Activated CD8-positive, alpha-beta memory T cell treated with anti-CD3 and anti-CD28 coated beads, Interleukin-2, amount 50 U/mL, for 1 hour (primary cell): ENCODE measurements around the gene FSCN2.
"Not testable (repeated sequence)": the region's sequence is repeated elsewhere in the genome, so short reads cannot be mapped to it uniquely, and the experiment has no call there.

Experiments
- DNase-seq: peaks from one replicate; pipeline ENCODE4 v3.0.0-alpha.2; 2020; ENCODE audit errors: extremely low read depth

FSCN2 gene

DNA sequence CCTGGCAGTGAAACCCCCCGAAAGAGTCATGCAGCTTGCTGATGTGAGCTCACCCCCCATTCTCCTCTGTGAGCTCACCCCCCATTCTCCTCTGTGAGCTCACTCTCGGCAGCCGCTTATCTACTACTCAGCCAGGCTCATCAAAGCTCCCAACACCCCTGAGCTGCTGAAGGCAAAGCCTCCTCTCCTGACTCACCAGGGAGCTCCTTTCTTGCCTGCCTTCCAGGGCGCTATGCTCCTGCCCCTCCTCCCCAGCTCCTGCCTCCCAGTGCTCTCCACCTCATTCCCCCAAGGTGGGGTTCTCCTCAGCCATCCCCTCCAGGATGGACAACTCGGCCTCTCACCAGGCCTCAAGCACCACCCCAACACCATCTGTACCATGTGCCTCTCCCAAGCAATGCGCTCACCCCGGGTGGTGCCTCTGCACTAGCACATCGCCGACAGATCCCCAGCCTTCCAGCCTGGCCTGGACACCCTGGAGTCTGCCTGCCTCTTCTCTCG is 51.7 kb downstream of the FSCN2 start:
- DNase-seq: no peak

DNA sequence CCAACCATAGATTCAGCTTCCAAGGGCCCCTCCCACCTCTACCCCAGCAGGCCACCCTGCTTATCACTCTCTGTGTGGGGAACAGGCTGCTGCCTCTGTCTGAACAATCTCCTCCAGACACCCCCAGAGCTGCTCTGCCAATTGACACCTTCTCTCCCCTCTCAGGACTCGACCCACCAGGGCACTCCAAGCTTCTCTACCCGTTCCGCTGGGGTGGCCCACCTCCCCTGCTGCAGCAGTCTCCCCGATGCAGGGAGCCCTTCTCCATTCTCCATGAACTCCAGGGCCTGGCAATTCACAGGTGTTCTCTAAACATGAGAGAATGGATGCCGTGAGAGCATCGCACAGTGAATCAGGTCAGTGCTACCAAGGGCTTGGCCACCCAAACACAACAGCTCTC is 52.3 kb downstream of the FSCN2 start:
- DNase-seq: no peak

DNA sequence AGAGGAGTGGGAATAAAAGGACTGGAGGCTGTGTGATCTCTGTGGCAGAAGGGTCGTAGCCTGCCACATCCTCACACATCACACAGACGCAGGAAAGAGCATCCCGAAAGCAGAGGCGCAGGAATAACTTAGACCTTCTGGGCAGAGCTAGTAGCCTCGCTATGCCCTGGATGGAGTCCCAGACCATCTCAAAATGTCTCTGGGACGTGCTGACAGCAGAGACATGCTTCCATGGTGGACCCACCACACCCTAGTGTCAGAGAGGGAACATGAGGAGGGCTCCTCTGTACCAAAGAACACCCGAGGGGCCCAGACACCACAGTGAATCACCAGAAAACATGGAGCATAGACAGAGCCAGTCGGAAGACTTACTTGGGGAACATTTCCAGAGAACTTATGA is 53.6 kb downstream of the FSCN2 start:
- DNase-seq: no peak

DNA sequence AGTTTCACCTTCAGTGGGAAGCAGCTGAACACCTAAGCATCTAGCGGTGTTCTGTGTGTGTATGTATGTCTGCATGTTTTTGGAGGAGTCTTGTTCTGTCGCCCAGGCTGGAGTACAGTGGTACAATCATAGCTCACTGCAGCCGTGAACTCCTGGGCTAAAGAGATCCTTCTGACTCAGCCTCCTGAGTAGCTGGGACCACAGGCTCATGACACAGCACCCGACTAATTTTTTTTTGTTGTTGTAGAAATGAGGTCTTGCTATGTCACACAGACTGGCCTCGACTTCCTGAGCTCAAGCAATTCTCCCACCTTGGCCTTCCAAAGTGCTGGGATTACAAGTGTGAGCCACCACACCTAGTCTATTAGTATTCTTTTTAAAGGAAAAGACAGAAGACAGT is 54.2 kb downstream of the FSCN2 start:
- no peak for DNase-seq

DNA sequence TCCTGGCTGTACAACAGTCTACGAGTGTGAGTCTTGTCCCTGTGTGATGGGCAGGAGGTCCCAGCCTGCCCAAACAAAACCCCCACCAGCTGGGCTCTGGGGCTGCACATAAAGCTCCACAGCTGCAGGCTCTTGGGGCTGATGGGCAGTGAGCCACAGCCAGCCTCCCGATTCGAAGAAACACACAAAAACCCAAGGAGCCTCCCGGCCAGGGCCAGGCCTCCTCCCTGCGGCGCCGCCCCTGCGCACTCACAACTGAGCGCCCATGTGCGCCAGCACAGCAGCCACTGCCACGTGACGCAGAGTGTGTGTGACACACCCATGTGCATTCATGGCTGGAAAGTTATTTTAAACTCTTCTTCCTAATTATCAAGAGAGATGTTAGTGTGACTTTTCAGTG is 54.6 kb downstream of the FSCN2 start:
- no peak for DNase-seq

DNA sequence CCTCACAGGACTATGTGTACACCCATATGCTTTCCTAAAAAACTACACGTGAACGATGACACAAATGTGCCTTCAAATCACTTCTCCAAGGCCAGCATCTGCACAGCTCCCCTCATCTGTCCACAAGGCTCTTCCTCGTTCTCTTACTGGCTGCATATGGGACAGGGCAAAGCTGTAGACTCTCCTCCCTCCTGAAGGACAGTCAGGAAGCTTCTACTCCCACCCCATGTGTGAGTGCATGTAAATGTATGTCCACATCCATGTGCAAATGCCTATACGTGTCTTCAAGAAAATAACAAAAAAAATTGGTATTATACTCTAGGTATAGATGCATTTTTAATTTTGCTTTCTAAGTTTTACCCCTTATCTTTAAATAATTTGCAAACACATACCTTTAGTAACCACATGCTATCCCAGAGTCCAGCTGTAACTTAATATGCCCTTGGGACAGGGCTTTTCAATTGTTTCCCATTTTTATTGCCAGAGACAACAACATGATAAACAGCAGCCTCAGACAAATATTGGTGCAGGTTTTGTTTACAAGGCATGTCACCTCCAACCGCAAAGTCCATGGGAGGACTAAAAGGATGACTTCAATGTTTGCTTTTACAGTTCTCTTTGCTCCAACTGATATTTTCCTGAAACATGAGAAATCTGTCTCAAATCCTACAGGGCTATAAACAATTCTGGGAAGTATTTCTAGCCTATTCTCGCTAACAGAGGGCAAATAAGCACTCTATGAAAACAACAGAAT is 55.6 kb downstream of the FSCN2 start:
- DNase-seq: no peak

DNA sequence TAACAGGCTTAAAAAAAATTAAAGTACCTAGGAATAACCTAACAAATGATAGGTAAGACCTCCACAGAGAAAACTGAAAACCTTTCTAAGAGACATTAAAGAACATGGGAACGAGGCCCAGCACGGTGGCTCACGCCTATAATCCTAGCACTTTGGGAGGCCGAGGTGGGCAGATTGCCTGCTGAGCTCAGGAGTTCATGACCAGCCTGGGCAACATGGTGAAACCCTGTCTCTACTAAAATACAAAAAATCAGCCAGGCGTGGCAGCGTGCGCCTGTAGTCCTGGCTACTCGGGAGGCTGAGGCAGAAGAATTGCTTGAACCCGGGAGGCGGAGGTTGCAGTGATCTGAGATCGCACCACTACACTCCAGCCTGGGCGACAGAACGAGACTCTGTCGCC is 56.6 kb downstream of the FSCN2 start:
- not testable (repeated sequence) for DNase-seq

DNA sequence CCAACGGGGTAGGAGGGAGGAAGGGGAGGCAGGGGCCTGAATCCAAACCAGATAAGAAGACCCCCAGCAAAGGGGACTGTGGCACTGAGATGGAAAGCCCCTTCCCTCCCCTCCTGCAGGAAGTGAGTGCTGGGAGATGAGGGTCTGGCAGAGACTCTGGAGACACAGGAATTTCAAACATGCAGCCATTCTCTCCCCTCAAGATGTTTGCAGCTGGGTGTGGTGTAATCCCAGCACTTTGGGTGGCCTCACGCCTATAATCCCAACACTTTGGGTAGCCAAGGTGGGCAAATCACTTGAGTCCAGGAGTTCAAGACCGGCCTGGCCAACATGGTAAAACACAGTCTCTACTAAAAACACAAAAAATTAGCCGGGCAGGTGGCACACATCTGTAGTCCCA is 57.9 kb downstream of the FSCN2 start:
- DNase-seq: no peak
